SK-N-SH treated with all-trans-retinoic acid at 6 μM for 48 hours (cell line): ENCODE measurements around the gene NDUFAF2.

Experiments
- ATAC-seq: fragments of 200-7000 bp; cut with Tn5 transposase; 3 replicates; pipeline ENCODE4 v1.9.1; 2020; ENCODE audit warnings: mild to moderate bottlenecking, moderate library complexity
- ARNTL ChIP-seq: fragments of 450-650 bp; formaldehyde crosslinking; IDR thresholded peaks from 2 replicates; pipeline ENCODE4 v1.5.0; 2020; ENCODE audit warnings: low read depth, mild to moderate bottlenecking, moderate library complexity, borderline replicate concordance
- BACH2 ChIP-seq: fragments of 250-450 bp; sonication (Bioruptor Pico); IDR thresholded peaks from 2 replicates; pipeline ENCODE4 v1.9.0; 2021; ENCODE audit warnings: mild to moderate bottlenecking, borderline replicate concordance
- CREB5 ChIP-seq: fragments of 250-450 bp; sonication (Bioruptor Pico); IDR thresholded peaks from 2 replicates; pipeline ENCODE4 v1.5.1; 2020; ENCODE audit warnings: low read depth, mild to moderate bottlenecking, moderate library complexity
- CSDC2 ChIP-seq: fragments of 250-450 bp; sonication (Bioruptor Pico); IDR thresholded peaks from 2 replicates; pipeline ENCODE4 v1.5.0; 2020; ENCODE audit warnings: mild to moderate bottlenecking, moderate library complexity
- CSRNP3 ChIP-seq: fragments of 250-450 bp; sonication (Bioruptor Pico); IDR thresholded peaks from 2 replicates; pipeline ENCODE4 v1.5.1; 2021; ENCODE audit warnings: mild to moderate bottlenecking, moderate library complexity
- ESRRG ChIP-seq: fragments of 250-450 bp; sonication (Bioruptor Pico); IDR thresholded peaks from 2 replicates; pipeline ENCODE4 v1.6.1; 2021; ENCODE audit warnings: mild to moderate bottlenecking
- GLIS3 ChIP-seq: fragments of 250-450 bp; sonication (Bioruptor Pico); IDR thresholded peaks from 2 replicates; pipeline ENCODE4 v1.5.0; 2020; ENCODE audit warnings: mild to moderate bottlenecking, moderate library complexity
- OSR1 ChIP-seq: fragments of 250-450 bp; sonication (Bioruptor Pico); IDR thresholded peaks from 2 replicates; pipeline ENCODE4 v1.8.0; 2022; ENCODE audit warnings: moderate library complexity, mild to moderate bottlenecking, inconsistent platforms
- PATZ1 ChIP-seq: fragments of 250-450 bp; sonication (Bioruptor Pico); IDR thresholded peaks from 2 replicates; pipeline ENCODE4 v1.8.0; 2020; ENCODE audit warnings: mild to moderate bottlenecking, moderate library complexity, borderline replicate concordance
- POU6F1 ChIP-seq: fragments of 250-450 bp; sonication (Bioruptor Pico); IDR thresholded peaks from 2 replicates; pipeline ENCODE4 v1.8.0; 2021; ENCODE audit warnings: low read depth, mild to moderate bottlenecking, moderate library complexity, borderline replicate concordance
- PPARA ChIP-seq: fragments of 250-450 bp; sonication (Bioruptor Pico); IDR thresholded peaks from 2 replicates; pipeline ENCODE4 v1.5.0; 2020; ENCODE audit warnings: mild to moderate bottlenecking, borderline replicate concordance
- RARB ChIP-seq: fragments of 250-450 bp; sonication (Bioruptor Pico); IDR thresholded peaks from 2 replicates; pipeline ENCODE4 v1.8.0; 2021; ENCODE audit warnings: mild to moderate bottlenecking, moderate library complexity
- SNAI2 ChIP-seq: fragments of 250-450 bp; sonication (Bioruptor Pico); IDR thresholded peaks from 2 replicates; pipeline ENCODE4 v1.5.0; 2020; ENCODE audit warnings: mild to moderate bottlenecking, moderate library complexity
- TCF4 ChIP-seq: fragments of 250-450 bp; sonication (Bioruptor Pico); IDR thresholded peaks from 2 replicates; pipeline ENCODE4 v1.8.0; 2021; ENCODE audit warnings: mild to moderate bottlenecking, moderate library complexity, borderline replicate concordance
- TOX ChIP-seq: fragments of 250-450 bp; sonication (Bioruptor Pico); IDR thresholded peaks from 2 replicates; pipeline ENCODE4 v1.8.0; 2021; ENCODE audit warnings: mild to moderate bottlenecking, moderate library complexity, borderline replicate concordance
- TSHZ2 ChIP-seq: fragments of 250-450 bp; sonication (Bioruptor Pico); IDR thresholded peaks from 2 replicates; pipeline ENCODE4 v1.5.0; 2020; ENCODE audit warnings: mild to moderate bottlenecking, moderate library complexity
- ZC3H10 ChIP-seq: fragments of 250-450 bp; sonication (Bioruptor Pico); IDR thresholded peaks from 2 replicates; pipeline ENCODE4 v1.5.1; 2021; ENCODE audit warnings: mild to moderate bottlenecking, moderate library complexity
- ZFP3 ChIP-seq: fragments of 250-450 bp; sonication (Bioruptor Pico); IDR thresholded peaks from 2 replicates; pipeline ENCODE4 v1.5.0; 2020; ENCODE audit warnings: mild to moderate bottlenecking, moderate library complexity
- ZFP30 ChIP-seq: fragments of 450-650 bp; formaldehyde crosslinking; IDR thresholded peaks from 2 replicates; pipeline ENCODE4 v1.5.0; 2022; ENCODE audit warnings: mild to moderate bottlenecking, moderate library complexity
- ZNF70 ChIP-seq: fragments of 450-650 bp; formaldehyde crosslinking; IDR thresholded peaks from 2 replicates; pipeline ENCODE4 v1.5.0; 2020; ENCODE audit warnings: mild to moderate bottlenecking, moderate library complexity
- ZNF8 ChIP-seq: fragments of 450-650 bp; formaldehyde crosslinking; IDR thresholded peaks from 2 replicates; pipeline ENCODE4 v1.5.0; 2020; ENCODE audit warnings: mild to moderate bottlenecking, moderate library complexity

Gene NDUFAF2

GRCh38 chr5:61098251-61098995 lies 153.4 kb downstream of the NDUFAF2 start:
- TF ChIP-seq POU6F1 (CRISPR knock-in tag) (no peak), ZC3H10 (CRISPR knock-in tag) (no peak), ZNF8 (CRISPR knock-in tag) (no peak), TCF4 (CRISPR knock-in tag) (no peak), ZNF70 (no peak), TSHZ2 (no peak), BACH2 (CRISPR knock-in tag) (no peak), CREB5 (CRISPR knock-in tag) (no peak), GLIS3 (CRISPR knock-in tag) (no peak), ESRRG (CRISPR knock-in tag) (no peak), ZFP30 (CRISPR knock-in tag) (no peak), CSDC2 (no peak), OSR1 (CRISPR knock-in tag) (no peak), ZFP3 (no peak), TOX (CRISPR knock-in tag) (no peak), PATZ1 (CRISPR knock-in tag) (no peak), RARB (CRISPR knock-in tag) (no peak), PPARA (no peak), CSRNP3 (CRISPR knock-in tag) (no peak)
- ATAC-seq: no peak

- TF ChIP-seq TOX (CRISPR knock-in tag) (no peak), CSDC2 (no peak), RARB (CRISPR knock-in tag) (no peak), SNAI2 (CRISPR knock-in tag) (no peak), POU6F1 (CRISPR knock-in tag) (no peak), ARNTL (CRISPR knock-in tag) (no peak)
- ATAC-seq: no peak
Observed at GRCh38 chr5:61100437-61100836, 155.4 kb downstream of the NDUFAF2 start.
